Retinal pigment epithelial cell (primary cell): ENCODE data around the gene MMP14.

Experiments used
- DNase-seq: peaks from one replicate; pipeline ENCODE4 v3.0.0-alpha.2; 2010; ENCODE audit warnings: low read depth
- H3K4me3 ChIP-seq: 2 replicates; pipeline ENCODE4 v1.5.1; 2011; ENCODE audit warnings: mild to moderate bottlenecking, low read length, control low read depth, moderate library complexity
- TF ChIP-seq, protein P1 (sequence below): conservative IDR thresholded peaks from 2 replicates; pipeline ENCODE4 v1.5.1; 2011; ENCODE audit warnings: low read depth, low read length, control low read depth, inconsistent platforms

MMP14 gene

DNA sequence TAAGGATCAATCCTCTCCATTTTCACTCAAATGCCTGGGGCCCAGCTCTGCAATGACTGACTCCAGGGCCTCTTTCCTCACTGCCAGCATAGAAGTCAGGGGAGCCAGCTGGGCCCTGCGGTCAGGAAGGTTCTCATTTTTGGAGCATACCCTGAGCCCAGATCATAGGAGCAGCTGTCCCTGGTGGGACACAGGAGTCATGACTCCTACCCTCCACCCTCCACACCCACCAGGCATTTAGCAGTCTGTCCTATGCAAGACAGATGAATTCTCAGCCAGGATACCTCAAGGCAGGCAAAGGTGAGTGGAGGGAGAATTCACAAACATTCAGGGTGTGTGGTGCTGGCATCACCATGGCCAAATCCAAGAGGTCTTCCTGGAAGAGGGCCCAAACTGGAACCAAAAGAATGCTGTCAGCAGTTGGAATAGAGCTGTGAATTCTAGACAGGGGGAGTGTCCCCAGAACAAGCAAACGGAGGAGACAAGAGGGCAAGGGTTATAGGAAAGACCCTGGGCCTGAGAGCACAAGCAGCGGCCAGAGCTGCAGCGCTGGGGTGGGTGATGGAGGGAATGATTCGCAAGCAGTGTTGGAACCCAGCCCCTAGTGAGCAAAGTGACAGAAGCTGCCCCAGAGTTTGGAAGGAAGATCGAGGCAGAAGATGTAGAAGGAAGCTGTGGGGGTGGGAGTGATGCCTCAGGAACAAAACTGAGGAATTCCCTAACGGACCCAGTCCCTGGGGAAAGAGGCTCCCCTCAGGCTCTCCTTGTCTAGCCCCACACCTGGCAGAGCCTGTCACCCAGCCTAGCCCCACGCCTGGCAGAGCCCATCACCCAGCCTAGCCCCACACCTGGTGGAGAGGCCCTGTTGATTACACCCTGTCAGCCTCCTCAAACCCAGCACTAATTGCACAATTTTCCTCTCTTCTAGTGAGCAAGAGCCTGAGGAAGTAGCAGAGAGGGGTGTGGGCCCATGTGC, 42.2 kb downstream of the MMP14 start:
- no peak overlapping the region for H3K4me3 ChIP-seq
- DNase-seq = no peak
- TF ChIP-seq, protein P1, sequence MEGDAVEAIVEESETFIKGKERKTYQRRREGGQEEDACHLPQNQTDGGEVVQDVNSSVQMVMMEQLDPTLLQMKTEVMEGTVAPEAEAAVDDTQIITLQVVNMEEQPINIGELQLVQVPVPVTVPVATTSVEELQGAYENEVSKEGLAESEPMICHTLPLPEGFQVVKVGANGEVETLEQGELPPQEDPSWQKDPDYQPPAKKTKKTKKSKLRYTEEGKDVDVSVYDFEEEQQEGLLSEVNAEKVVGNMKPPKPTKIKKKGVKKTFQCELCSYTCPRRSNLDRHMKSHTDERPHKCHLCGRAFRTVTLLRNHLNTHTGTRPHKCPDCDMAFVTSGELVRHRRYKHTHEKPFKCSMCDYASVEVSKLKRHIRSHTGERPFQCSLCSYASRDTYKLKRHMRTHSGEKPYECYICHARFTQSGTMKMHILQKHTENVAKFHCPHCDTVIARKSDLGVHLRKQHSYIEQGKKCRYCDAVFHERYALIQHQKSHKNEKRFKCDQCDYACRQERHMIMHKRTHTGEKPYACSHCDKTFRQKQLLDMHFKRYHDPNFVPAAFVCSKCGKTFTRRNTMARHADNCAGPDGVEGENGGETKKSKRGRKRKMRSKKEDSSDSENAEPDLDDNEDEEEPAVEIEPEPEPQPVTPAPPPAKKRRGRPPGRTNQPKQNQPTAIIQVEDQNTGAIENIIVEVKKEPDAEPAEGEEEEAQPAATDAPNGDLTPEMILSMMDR = no peak

DNA sequence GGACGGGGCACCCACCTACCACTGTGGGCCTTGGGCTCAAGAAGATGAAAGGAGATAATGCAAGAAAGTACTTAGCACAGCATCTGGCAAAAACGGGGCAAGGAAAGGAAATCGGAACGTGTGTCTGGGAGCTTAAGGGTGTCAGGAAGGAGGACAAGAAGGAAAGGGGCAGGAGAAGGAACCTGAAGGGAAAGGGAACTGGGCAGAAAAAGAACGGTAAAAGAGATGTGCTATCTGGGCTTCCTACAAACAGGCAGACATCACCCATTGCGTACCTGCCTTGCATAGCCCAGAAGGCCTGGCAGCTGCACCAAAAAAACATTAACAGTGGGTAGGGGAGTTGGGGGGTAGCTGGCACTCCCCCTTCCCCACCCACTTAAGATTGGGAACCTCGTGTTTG, 45.7 kb downstream of the MMP14 start:
- no peak overlapping the region for H3K4me3 ChIP-seq
- DNase-seq = no peak
- TF ChIP-seq, protein P1 = no peak

DNA sequence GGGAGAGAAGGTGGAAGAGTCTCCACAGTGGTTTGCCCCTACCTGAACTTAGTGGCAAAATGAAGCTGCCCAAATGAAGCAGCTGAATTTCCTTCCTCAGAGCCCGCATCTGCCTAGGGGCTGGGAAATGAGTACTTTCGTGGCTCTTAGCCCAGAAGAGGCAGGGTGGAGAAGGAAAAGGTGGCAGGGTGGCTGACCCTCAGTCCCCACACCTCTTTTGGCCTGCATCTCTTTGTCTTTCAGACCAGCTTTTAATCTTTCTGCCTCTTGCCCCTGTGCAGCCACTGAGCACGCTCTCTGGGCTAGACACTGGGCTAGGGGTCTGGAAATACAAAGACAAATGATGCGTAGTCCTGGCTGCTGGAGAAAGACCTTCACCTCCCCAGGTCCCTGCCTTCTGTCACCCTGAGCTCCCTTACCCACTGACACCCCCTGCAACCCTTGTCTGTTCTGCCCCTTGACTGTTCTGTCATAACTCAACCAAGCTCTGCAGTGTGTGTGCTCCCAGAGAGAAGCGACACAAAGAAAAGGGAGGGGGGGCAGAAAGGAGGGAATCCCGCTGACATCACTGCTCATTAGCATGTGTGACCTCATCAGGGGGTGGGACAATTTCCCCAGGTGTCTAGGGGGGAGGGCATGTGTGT, 46.3 kb downstream of the MMP14 start:
- H3K4me3 ChIP-seq = no peak overlapping the region
- DNase-seq = peak; percentile 20
- TF ChIP-seq, protein P1 = no peak

DNA sequence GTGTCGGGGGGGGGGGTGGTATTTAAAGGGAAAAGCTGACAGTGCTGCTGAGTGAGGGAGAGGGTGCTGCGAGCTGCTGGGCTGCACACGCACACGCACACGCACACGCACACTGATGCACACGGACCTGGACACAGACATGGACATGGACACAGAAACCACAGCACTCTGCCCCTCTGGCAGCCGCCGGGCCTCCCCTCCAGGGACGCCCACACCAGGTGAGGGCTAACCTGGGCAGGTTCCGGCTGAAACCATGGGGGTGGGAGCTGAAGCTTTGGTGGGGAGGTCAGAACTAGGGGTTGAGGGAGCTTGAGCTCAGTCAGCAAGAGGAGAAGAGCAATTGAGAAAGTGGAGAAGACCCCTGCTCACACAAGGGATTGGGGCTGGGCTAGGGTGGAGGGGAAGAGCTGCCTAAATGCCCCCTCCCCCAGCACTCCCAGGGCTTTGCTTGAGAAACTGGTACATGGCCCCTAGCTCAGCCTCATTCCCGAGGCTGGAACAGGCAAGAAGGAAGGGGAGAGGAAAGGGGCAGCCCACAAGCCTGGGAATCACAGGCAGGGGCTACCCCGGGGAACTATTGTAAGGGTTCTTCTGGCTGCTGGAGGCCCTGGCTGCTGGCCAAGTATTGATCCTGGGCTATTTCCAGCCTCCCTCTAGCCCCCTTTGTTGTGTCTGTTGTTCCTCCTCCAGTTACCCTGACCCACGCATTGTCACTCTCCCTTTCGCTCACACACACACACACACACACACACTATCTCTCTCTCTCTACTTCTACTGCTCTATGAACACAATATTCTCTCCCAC, 47.0 kb downstream of the MMP14 start, which contains the start of gene REM2:
Gene REM2 (plus strand): TSS at position 50 of the 804 bp plus-strand sequence. CDS start 66 bp downstream, at position 116.
- TF ChIP-seq, protein P1 = no peak
- DNase-seq = no peak
- H3K4me3 ChIP-seq = peak within 1 kb of the TSS; percentile 17

DNA sequence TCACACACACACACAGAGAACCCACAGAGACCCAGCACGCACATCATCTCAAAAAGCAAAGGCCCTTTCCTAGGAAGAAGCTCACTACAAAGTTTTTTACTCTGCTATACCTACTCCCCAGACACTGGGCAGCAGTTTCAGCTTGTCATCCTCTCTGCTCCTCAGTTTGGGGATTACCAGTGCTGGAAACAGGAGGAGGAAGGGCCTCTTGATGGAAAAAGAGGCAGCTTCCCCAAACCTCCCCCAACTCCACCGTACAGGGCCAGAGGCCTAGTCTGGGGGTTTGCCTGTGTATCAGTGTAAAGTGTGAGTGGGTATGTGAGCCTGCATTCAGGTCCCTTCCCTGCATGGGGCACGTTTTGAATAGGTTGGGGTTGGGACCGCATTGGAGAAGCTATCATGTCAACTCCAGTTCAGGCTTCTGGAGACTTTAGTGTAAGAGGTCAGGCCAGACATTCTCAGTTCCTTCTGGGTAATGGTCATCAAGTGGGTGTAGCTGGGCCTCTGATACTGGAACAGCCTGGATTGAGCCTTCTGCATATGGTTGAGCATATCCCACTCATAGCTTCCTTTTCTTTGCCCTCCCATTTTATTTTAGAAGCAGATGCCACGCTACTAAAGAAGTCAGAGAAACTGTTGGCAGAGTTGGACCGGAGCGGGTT, 47.8 kb downstream of the MMP14 start:
- DNase-seq = no peak
- TF ChIP-seq, protein P1 = no peak
- H3K4me3 ChIP-seq = no peak overlapping the region

DNA sequence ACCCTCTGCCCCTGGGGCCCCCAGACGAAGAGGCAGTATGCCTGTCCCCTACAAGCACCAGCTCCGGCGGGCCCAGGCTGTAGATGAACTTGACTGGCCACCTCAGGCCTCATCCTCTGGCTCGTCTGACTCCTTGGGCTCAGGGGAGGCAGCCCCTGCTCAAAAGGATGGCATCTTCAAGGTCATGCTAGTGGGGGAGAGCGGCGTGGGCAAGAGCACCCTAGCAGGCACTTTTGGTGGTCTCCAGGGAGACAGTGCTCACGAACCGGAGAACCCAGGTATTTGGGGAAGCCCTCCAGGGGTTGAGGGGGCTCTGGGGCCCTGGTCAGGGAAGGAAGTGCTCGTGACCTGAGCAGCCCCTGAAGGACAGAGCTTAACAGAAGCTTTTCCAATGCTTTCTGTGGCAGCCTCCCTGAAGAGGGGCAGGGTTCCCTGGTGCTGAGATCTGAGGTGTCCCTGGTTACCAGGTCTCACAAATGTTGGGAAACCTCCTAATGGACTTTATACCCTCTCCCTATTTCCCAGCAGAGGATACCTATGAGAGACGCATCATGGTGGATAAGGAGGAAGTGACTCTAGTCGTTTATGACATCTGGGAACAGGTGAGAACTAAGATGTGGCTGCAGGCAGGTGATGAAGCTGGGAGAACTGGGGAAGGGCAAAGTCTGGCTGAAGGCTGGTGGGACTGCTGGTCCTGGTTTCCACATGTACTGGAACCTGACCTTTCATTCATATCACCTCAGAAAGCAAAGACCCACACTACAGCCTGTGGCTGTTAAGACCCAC, 48.5 kb downstream of the MMP14 start:
- no peak for DNase-seq
- no peak overlapping the region for H3K4me3 ChIP-seq
- TF ChIP-seq, protein P1 = no peak
